Measurements from ENCODE around the gene GIT1.

The GIT1 gene

GRCh38 chr17:29615492-29616299, 26.2 kb upstream of the GIT1 start:
- peak; percentile 82 for DNase-seq

GRCh38 chr17:29615048-29615385, 25.6 kb upstream of the GIT1 start:
- DNase-seq: no peak

- DNase-seq: no peak
Measured at GRCh38 chr17:29614349-29615047, 25.1 kb upstream of the GIT1 start.

- no peak for DNase-seq
Measured at GRCh38 chr17:29613856-29614255, 24.4 kb upstream of the GIT1 start.

GRCh38 chr17:29613352-29613837, 23.9 kb upstream of the GIT1 start:
- peak; percentile 89 for DNase-seq

GRCh38 chr17:29612404-29613280, 23.2 kb upstream of the GIT1 start:
- no peak for DNase-seq

GRCh38 chr17:29612094-29612403, 22.6 kb upstream of the GIT1 start:
- DNase-seq: no peak

GRCh38 chr17:29611351-29612093, 22.1 kb upstream of the GIT1 start:
- no peak for DNase-seq

GRCh38 chr17:29610395-29610794, 20.9 kb upstream of the GIT1 start:
- no peak for DNase-seq

GRCh38 chr17:29608986-29609385, 19.5 kb upstream of the GIT1 start:
- no peak for DNase-seq

- DNase-seq: no peak
Measured at GRCh38 chr17:29607557-29608195, 18.2 kb upstream of the GIT1 start.

GRCh38 chr17:29603109-29603674, 13.7 kb upstream of the GIT1 start:
- no peak for DNase-seq

GRCh38 chr17:29597361-29598172, 8.1 kb upstream of the GIT1 start:
- DNase-seq: no peak

GRCh38 chr17:29596811-29597210, 7.4 kb upstream of the GIT1 start:
- DNase-seq: no peak

GRCh38 chr17:29595943-29596774, 6.7 kb upstream of the GIT1 start:
- DNase-seq: no peak

- no peak for DNase-seq
Measured at GRCh38 chr17:29595107-29595942, 5.9 kb upstream of the GIT1 start.

- DNase-seq: no peak
Measured at GRCh38 chr17:29594519-29595090, 5.2 kb upstream of the GIT1 start.
